ENCODE data around the gene IL18.

Gene IL18

GRCh38 chr11:112121981-112122615 is 41.8 kb downstream of the IL18 start:
- Histone ChIP-seq H4K20me1 (ENCODE audit: low read depth, low read length) (no peaks in the 10 kb centered on the region), H3K9me3 (ENCODE audit: insufficient read depth, low read length) (no peaks in the 10 kb centered on the region), H3K4me3 (ENCODE audit: insufficient read depth, low read length, poor library complexity, severe bottlenecking) (no peak overlapping the region), H3F3A (ENCODE audit: insufficient read depth) (no peaks in the 10 kb centered on the region), H3K27ac (ENCODE audit: low read depth, low read length) (no peak overlapping the region), H3K9ac (ENCODE audit: low read length) (no peak overlapping the region), H2AFZ (ENCODE audit: low read depth, low read length, severe bottlenecking) (no peak overlapping the region), H3K9me2 (replicated peaks; ENCODE audit: insufficient read depth, low read length) (no peaks in the 10 kb centered on the region), H3K36me3 (ENCODE audit: low read length) (no peaks in the 10 kb centered on the region), H3K79me2 (ENCODE audit: insufficient read depth, low read length) (no peaks in the 10 kb centered on the region), H3K4me2 (ENCODE audit: low read depth, low read length, poor library complexity, severe bottlenecking) (no peak overlapping the region), H3K27me3 (ENCODE audit: low read length) (no peaks in the 10 kb centered on the region)
- TF ChIP-seq CTCF (IDR thresholded peaks at IDR 0.05; ENCODE audit: insufficient read depth, low read length, poor library complexity, severe bottlenecking) (no peak), EZH2phosphoT487 (conservative IDR thresholded peaks at IDR 0.05; ENCODE audit: low read length) (no peak)

- no peak overlapping the region for H3K4me3 ChIP-seq (ENCODE audit: insufficient read depth, low read length, poor library complexity, severe bottlenecking)
- H3K79me2 ChIP-seq (ENCODE audit: insufficient read depth, low read length): no peaks in the 10 kb centered on the region
- no peak for TF ChIP-seq CTCF (IDR thresholded peaks at IDR 0.05; ENCODE audit: insufficient read depth, low read length, poor library complexity, severe bottlenecking)
- TF ChIP-seq EZH2phosphoT487 (conservative IDR thresholded peaks at IDR 0.05; ENCODE audit: low read length): no peak
- H2AFZ ChIP-seq (ENCODE audit: low read depth, low read length, severe bottlenecking): no peak overlapping the region
- no peaks in the 10 kb centered on the region for H4K20me1 ChIP-seq (ENCODE audit: low read depth, low read length)
- H3K9ac ChIP-seq (ENCODE audit: low read length): no peak overlapping the region
- H3K9me2 ChIP-seq (replicated peaks; ENCODE audit: insufficient read depth, low read length): no peaks in the 10 kb centered on the region
- H3K27ac ChIP-seq (ENCODE audit: low read depth, low read length): no peak overlapping the region
- H3K4me2 ChIP-seq (ENCODE audit: low read depth, low read length, poor library complexity, severe bottlenecking): no peak overlapping the region
- no peaks in the 10 kb centered on the region for H3K9me3 ChIP-seq (ENCODE audit: insufficient read depth, low read length)
- H3K27me3 ChIP-seq (ENCODE audit: low read length): no peaks in the 10 kb centered on the region
- no peaks in the 10 kb centered on the region for H3K36me3 ChIP-seq (ENCODE audit: low read length)
- H3F3A ChIP-seq (ENCODE audit: insufficient read depth): no peaks in the 10 kb centered on the region
Measured at GRCh38 chr11:112118176-112118575, 45.7 kb downstream of the IL18 start.

- Histone ChIP-seq H4K20me1 (ENCODE audit: low read depth, low read length) (no peaks in the 10 kb centered on the region), H3K36me3 (ENCODE audit: low read length) (no peaks in the 10 kb centered on the region), H3K27ac (ENCODE audit: low read depth, low read length) (no peak overlapping the region), H3F3A (ENCODE audit: insufficient read depth) (no peaks in the 10 kb centered on the region), H3K9me3 (ENCODE audit: insufficient read depth, low read length) (no peaks in the 10 kb centered on the region), H2AFZ (ENCODE audit: low read depth, low read length, severe bottlenecking) (no peak overlapping the region), H3K79me2 (ENCODE audit: insufficient read depth, low read length) (no peaks in the 10 kb centered on the region), H3K27me3 (ENCODE audit: low read length) (no peaks in the 10 kb centered on the region), H3K4me2 (ENCODE audit: low read depth, low read length, poor library complexity, severe bottlenecking) (no peak overlapping the region), H3K4me3 (ENCODE audit: insufficient read depth, low read length, poor library complexity, severe bottlenecking) (no peak overlapping the region), H3K9me2 (replicated peaks; ENCODE audit: insufficient read depth, low read length) (no peaks in the 10 kb centered on the region), H3K9ac (ENCODE audit: low read length) (no peak overlapping the region)
- TF ChIP-seq EZH2phosphoT487 (conservative IDR thresholded peaks at IDR 0.05; ENCODE audit: low read length) (no peak), CTCF (IDR thresholded peaks at IDR 0.05; ENCODE audit: insufficient read depth, low read length, poor library complexity, severe bottlenecking) (no peak)
Measured at GRCh38 chr11:112115386-112115785, 48.5 kb downstream of the IL18 start.
